ENCODE data around the gene STK17B. TPM values are rescaled to one million over a fixed set of nuclear protein-coding genes. Genes with fewer than 3 reads are reported as not detected.

STK17B gene
- total RNA-seq, 2 donors from 2014 or later = 40.2 to 47.6 TPM

GRCh38 chr2:196119926-196120325 lies 51.5 kb downstream of the STK17B start:
- no peaks in the 10 kb centered on the region for H3K36me3 ChIP-seq
- H3K4me1 ChIP-seq (ENCODE audit: control insufficient read depth in 1 of 2, low read depth in 2 of 2) = peaks cover 4 to 15% of the 10 kb centered on the region in 2 donors
- no peak overlapping the region for H3K27ac ChIP-seq
- ATAC-seq (ENCODE audit: insufficient number of reproducible peaks, low FRiP score, low read depth) = no peak
- no peak for TF ChIP-seq CTCF (IDR thresholded peaks at IDR 0.05)
- no peaks in the 10 kb centered on the region for H3K27me3 ChIP-seq (replicated peaks; ENCODE audit: insufficient read depth)
- no peak for DNase-seq (ENCODE audit: low spot score)
- H3K9me3 ChIP-seq = no peaks in the 10 kb centered on the region
- H3K4me3 ChIP-seq = no peak overlapping the region

- ATAC-seq (ENCODE audit: insufficient number of reproducible peaks, low FRiP score, low read depth) = no peak
- Histone ChIP-seq H3K4me1 (ENCODE audit: control insufficient read depth in 1 of 2, low read depth in 2 of 2) (peaks cover 13 to 23% of the 10 kb centered on the region in 2 donors), H3K36me3 (no peaks in the 10 kb centered on the region), H3K9me3 (no peaks in the 10 kb centered on the region), H3K27ac (no peak overlapping the region), H3K27me3 (replicated peaks; ENCODE audit: insufficient read depth) (no peaks in the 10 kb centered on the region), H3K4me3 (no peak overlapping the region)
- TF ChIP-seq CTCF (IDR thresholded peaks at IDR 0.05) = no peak
- DNase-seq (ENCODE audit: low spot score) = no peak
Measured at GRCh38 chr2:196117214-196117705, 54.1 kb downstream of the STK17B start.

GRCh38 chr2:196113061-196113974 lies 58.1 kb downstream of the STK17B start:
- Histone ChIP-seq H3K4me3 (peak overlapping the region; percentile 48), H3K27me3 (replicated peaks; ENCODE audit: insufficient read depth) (no peaks in the 10 kb centered on the region), H3K36me3 (no peaks in the 10 kb centered on the region), H3K9me3 (no peaks in the 10 kb centered on the region), H3K27ac (peak overlapping the region; percentile 67 to 70), H3K4me1 (ENCODE audit: control insufficient read depth in 1 of 2, low read depth in 2 of 2) (peaks cover 17 to 35% of the 10 kb centered on the region in 2 donors)
- ATAC-seq (ENCODE audit: insufficient number of reproducible peaks, low FRiP score, low read depth) (peak; percentile 36), DNase-seq (ENCODE audit: low spot score) (no peak)
- TF ChIP-seq CTCF (IDR thresholded peaks at IDR 0.05) = no peak

GRCh38 chr2:196112418-196113034 lies 58.9 kb downstream of the STK17B start:
- TF ChIP-seq CTCF (IDR thresholded peaks at IDR 0.05) = no peak
- Histone ChIP-seq H3K4me1 (ENCODE audit: control insufficient read depth in 1 of 2, low read depth in 2 of 2) (peaks cover 17 to 35% of the 10 kb centered on the region in 2 donors), H3K9me3 (no peaks in the 10 kb centered on the region), H3K27ac (peak overlapping the region; percentile 67 to 70), H3K36me3 (no peaks in the 10 kb centered on the region), H3K4me3 (no peak overlapping the region), H3K27me3 (replicated peaks; ENCODE audit: insufficient read depth) (no peaks in the 10 kb centered on the region)
- DNase-seq (ENCODE audit: low spot score) (no peak), ATAC-seq (ENCODE audit: insufficient number of reproducible peaks, low FRiP score, low read depth) (peak; percentile 42)

GRCh38 chr2:196108604-196109003 lies 62.8 kb downstream of the STK17B start:
- H3K4me1 ChIP-seq (ENCODE audit: control insufficient read depth in 1 of 2, low read depth in 2 of 2) = peaks cover 8 to 25% of the 10 kb centered on the region in 2 donors

More at GRCh38 chr2:196108604-196109003, 62.8 kb downstream of the STK17B start:
- no peaks in the 10 kb centered on the region for H3K9me3 ChIP-seq
- ATAC-seq (ENCODE audit: insufficient number of reproducible peaks, low FRiP score, low read depth) = no peak
- no peak overlapping the region for H3K4me3 ChIP-seq
- DNase-seq (ENCODE audit: low spot score) = no peak
- H3K27me3 ChIP-seq (replicated peaks; ENCODE audit: insufficient read depth) = no peaks in the 10 kb centered on the region
- H3K27ac ChIP-seq = no peak overlapping the region
- H3K36me3 ChIP-seq = no peaks in the 10 kb centered on the region
- TF ChIP-seq CTCF (IDR thresholded peaks at IDR 0.05) = no peak

Data from thoracic aorta (tissue), 2 donors.